Thyroid gland (tissue), 4 donors: ENCODE results near the gene COPB1. TPM values are rescaled to one million over a fixed set of nuclear protein-coding genes. Genes with fewer than 3 reads are reported as not detected.
A peak's percentile ranks its signal among the peaks of the same experiment; 100 is the strongest.

Experiments
- DNase-seq, 2 donors: peaks; one replicate each; pipeline ENCODE4 v3.0.0-alpha.2; 2019
- H3K27ac ChIP-seq, 3 donors: fragments of 200-600 bp; sonication (generic); 1 replicate in 2 of 3; 2 replicates in 1 of 3; pipeline ENCODE4 v1.5.1; 2016 to 2019; ENCODE audit warnings: mild to moderate bottlenecking in 1 of 3, moderate library complexity in 1 of 3
- H3K27me3 ChIP-seq: fragments of 200-600 bp; sonication (generic); one replicate; pipeline ENCODE4 v1.5.1; 2019
- H3K36me3 ChIP-seq, 2 donors: fragments of 200-600 bp; sonication (generic); one replicate each; pipeline ENCODE4 v1.5.1; 2016 to 2019
- H3K4me1 ChIP-seq, 2 donors: fragments of 200-600 bp; sonication (generic); one replicate each; pipeline ENCODE4 v1.5.1; 2017 to 2019
- H3K4me3 ChIP-seq, 3 donors: fragments of 200-600 bp; sonication (generic); replicated peaks in 1 of 3; 1 replicate in 2 of 3; 2 replicates in 1 of 3; pipeline ENCODE4 v1.5.1; 2016; ENCODE audit warnings: mild to moderate bottlenecking in 1 of 3
- H3K9me3 ChIP-seq: fragments of 200-600 bp; sonication (generic); one replicate; pipeline ENCODE4 v1.5.1; 2017
- CTCF ChIP-seq, 6 experiments: fragments of 200-600 bp in 3 of 6; fragments of 450-650 bp in 3 of 6; sonication (generic) in 3 of 6; IDR thresholded peaks; one replicate each; pipeline ENCODE4 v1.5.1; 2016 to 2019; ENCODE audit warnings: antibody characterized with exemption in 6 of 6, mild to moderate bottlenecking in 2 of 6, inconsistent platforms in 1 of 6, moderate library complexity in 1 of 6
- POLR2A ChIP-seq, 2 donors: fragments of 450-650 bp; IDR thresholded peaks; one replicate each; pipeline ENCODE4 v1.6.1; 2017; ENCODE audit warnings: antibody characterized with exemption in 2 of 2, mild to moderate bottlenecking in 2 of 2, moderate library complexity in 1 of 2
- WGBS, 2 donors: methylation state at CpG; one replicate each; pipeline ENCODE4 v1.1.5; 2017; 5-methylcytosine and 5-hydroxymethylcytosine counted together
- intact Hi-C: fragments of 100-400 bp; cut with DNase I; formaldehyde crosslinking; loops from one replicate; pipeline ENCODE4 v1.15.1; 2023
- total RNA-seq, 4 donors: library from RNA; depleted of rRNA; stranded (reverse); fragments of >200 nt; gene quantifications; one replicate each; pipeline ENCODE4 v1.2.3, GENCODE V29; 2016

Gene COPB1
- total RNA-seq, 4 donors from 2014 or later, result 124 to 189 (median 164) TPM

DNA sequence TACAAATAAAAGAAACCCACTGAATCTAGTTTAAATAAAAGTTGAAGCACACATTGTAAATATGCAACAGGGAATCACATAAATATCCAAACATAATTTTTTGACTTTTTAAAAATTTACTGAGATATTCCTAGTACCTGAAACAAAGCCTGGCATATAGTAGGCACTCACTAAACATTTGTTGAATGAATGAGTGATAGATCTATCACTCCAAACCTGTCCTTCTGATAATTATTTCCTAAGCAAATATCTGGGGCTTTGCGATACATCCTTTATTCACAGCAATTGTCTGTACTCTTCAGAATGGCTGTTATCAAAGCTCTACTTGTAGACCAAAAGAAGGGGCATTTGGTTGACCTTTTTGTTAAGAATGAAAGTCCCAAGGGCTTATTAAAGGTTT is 23.2 kb upstream of the COPB1 start:
- DNase-seq, result no peak
- no peaks in the 10 kb centered on the region for H3K27me3 ChIP-seq
- no peak overlapping the region for H3K27ac ChIP-seq
- 97 to 100% methylated on average over 1 of the region's 1 CpG for WGBS, 2 donors
- peaks cover 8 to 13% of the 10 kb centered on the region in 2 donors for H3K4me1 ChIP-seq
- H3K36me3 ChIP-seq, result no peaks in the 10 kb centered on the region
- no peak overlapping the region for H3K4me3 ChIP-seq
- TF ChIP-seq POLR2A (IDR thresholded peaks at IDR 0.05) (no peak), CTCF (IDR thresholded peaks at IDR 0.05) (no peak)
- intact Hi-C loops, result loop anchor here (5.0 kb wide), 1 partner anchor 370 kb away; the partner anchor contains the start of gene CYP2R1
- H3K9me3 ChIP-seq, result no peaks in the 10 kb centered on the region

DNA sequence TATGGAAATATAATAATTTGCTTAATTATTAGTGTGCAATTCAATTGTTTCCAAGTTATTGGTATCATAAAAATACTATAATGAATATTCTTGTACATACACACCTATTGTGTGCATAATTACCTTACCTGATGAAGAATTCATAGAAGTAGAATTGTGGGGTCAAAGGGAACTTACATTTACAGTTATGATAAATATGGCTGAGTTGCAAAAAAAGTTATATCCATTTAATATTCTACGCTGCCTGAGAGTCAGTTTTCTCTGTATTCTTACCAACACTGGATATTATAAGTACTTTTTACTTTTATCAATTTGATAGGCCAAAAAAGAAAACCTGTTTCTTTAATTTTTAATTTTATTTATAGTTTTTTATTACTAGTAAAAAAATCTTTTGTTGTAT is 22.6 kb upstream of the COPB1 start:
- no peak for DNase-seq
- no peak for TF ChIP-seq POLR2A (IDR thresholded peaks at IDR 0.05)
- TF ChIP-seq CTCF (IDR thresholded peaks at IDR 0.05), result no peak
- Histone ChIP-seq H3K36me3 (peaks cover 2 to 5% of the 10 kb centered on the region in 2 donors), H3K9me3 (no peaks in the 10 kb centered on the region), H3K27ac (no peak overlapping the region), H3K27me3 (no peaks in the 10 kb centered on the region), H3K4me3 (no peak overlapping the region), H3K4me1 (peaks cover 8 to 13% of the 10 kb centered on the region in 2 donors)
- WGBS, 2 donors, result 96 to 97% methylated on average over 1 of the region's 1 CpG
- intact Hi-C loops, result loop anchor here (5.0 kb wide), 1 partner anchor 370 kb away; the partner anchor contains the start of gene CYP2R1

DNA sequence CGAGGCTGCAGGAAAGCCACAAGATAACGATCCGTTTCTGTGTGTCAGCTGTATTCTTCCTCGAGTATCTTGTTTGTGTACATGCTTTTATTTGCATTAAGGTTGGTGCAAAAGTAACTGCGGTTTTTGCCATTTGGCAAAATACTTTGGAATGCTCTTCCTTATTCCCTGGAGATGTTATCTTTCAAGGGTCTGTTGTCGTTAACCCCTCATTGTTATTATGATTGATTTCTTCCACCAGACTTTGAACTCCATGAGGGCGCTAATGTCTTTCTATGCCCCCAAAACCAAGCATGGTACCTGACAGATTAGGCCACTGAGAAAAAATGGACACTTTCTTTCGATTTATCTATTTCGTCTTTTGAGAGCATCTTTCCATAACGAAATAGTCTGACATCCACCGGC is 21.1 kb upstream of the COPB1 start:
- TF ChIP-seq POLR2A (IDR thresholded peaks at IDR 0.05), result no peak
- TF ChIP-seq CTCF (IDR thresholded peaks at IDR 0.05), result no peak
- intact Hi-C loops, result loop anchor here (5.0 kb wide), 1 partner anchor 372 kb away; the partner anchor contains the start of gene CYP2R1

GRCh38 chr11:14519917-14520746 is 20.5 kb upstream of the COPB1 start, which contains the start of gene PSMA1:
Gene PSMA1 (minus strand): TSS chr11:14520386. CDS start chr11:14520299, 87 bp downstream.
- no peaks in the 10 kb centered on the region for H3K27me3 ChIP-seq
- no peaks in the 10 kb centered on the region for H3K9me3 ChIP-seq
- H3K36me3 ChIP-seq, result peaks cover 13 to 21% of the 10 kb centered on the region in 2 donors
- 0 to 1% methylated on average over 24 to 28 of the region's 56 CpGs for WGBS, 2 donors
- intact Hi-C loops, result loop anchor here (5.0 kb wide), 1 partner anchor 372 kb away; the partner anchor contains the start of gene CYP2R1
- peak within 1 kb of the TSS; percentile 60 to 99 (median 97) for H3K4me3 ChIP-seq
- H3K4me1 ChIP-seq, result peaks cover 8 to 13% of the 10 kb centered on the region in 2 donors
- TF ChIP-seq CTCF (IDR thresholded peaks at IDR 0.05), result peak in 5 of 6 experiments; percentile 23 to 63 (median 56)
- TF ChIP-seq POLR2A (IDR thresholded peaks at IDR 0.05), result peak; percentile 16 to 81
- H3K27ac ChIP-seq, result peak within 1 kb of the TSS; percentile 76 to 86 (median 83)
- peak; percentile 95 to 96 for DNase-seq

More for the DNA sequence above, 21.1 kb upstream of the COPB1 start:
- peaks cover 8 to 13% of the 10 kb centered on the region in 2 donors for H3K4me1 ChIP-seq
- H3K4me3 ChIP-seq, result peak overlapping the region in 2 of 3 donors; percentile 60 to 99
- H3K27ac ChIP-seq, result peak overlapping the region in 2 of 3 donors; percentile 76 to 83
- WGBS, 2 donors, result 13 to 25% methylated on average over 11 of the region's 11 CpGs
- H3K27me3 ChIP-seq, result no peaks in the 10 kb centered on the region
- DNase-seq, result no peak
- peaks cover 13 to 19% of the 10 kb centered on the region in 2 donors for H3K36me3 ChIP-seq
- no peaks in the 10 kb centered on the region for H3K9me3 ChIP-seq

- H3K4me1 ChIP-seq, result peaks cover 8 to 13% of the 10 kb centered on the region in 2 donors
- DNase-seq, result no peak
- intact Hi-C loops, result no loop called here
- no peaks in the 10 kb centered on the region for H3K27me3 ChIP-seq
- H3K9me3 ChIP-seq, result no peaks in the 10 kb centered on the region
- peak overlapping the region; percentile 60 to 99 (median 97) for H3K4me3 ChIP-seq
- TF ChIP-seq POLR2A (IDR thresholded peaks at IDR 0.05), result no peak
- TF ChIP-seq CTCF (IDR thresholded peaks at IDR 0.05), result no peak
- WGBS, 2 donors, result 1 to 2% methylated on average over 10 of the region's 10 CpGs
- peak overlapping the region; percentile 76 to 86 (median 83) for H3K27ac ChIP-seq
- peaks cover 13 to 27% of the 10 kb centered on the region in 2 donors for H3K36me3 ChIP-seq
Measured at GRCh38 chr11:14519597-14519916, 19.9 kb upstream of the COPB1 start.
